HepG2 (cell line): ENCODE results near the gene ERMP1. TPM values are rescaled to one million over a fixed set of nuclear protein-coding genes. Genes with fewer than 3 reads are reported as not detected.
"Not testable (repeated sequence)": the region's sequence is repeated elsewhere in the genome, so short reads cannot be mapped to it uniquely, and the experiment has no call there.

Experiments
- ATAC-seq: fragments of 200-7000 bp; cut with Tn5 transposase; 3 replicates; pipeline ENCODE4 v1.9.1; 2020; ENCODE audit warnings: mild to moderate bottlenecking, moderate library complexity
- BruUV-seq: library from RNA; stranded (reverse); fragments of 400-500 nt; replicated peaks from 2 replicates; lab custom pipeline; 2021; lab: Mats Ljungman, UMichigan
- CTCF ChIA-PET: fragments of 300-600 bp; formaldehyde crosslinking; extraction: SDS; loops from one replicate; lab custom pipeline; 2021; ENCODE audit warnings: low total read pairs, inconsistent platforms, low intra/inter-chr PET ratio; lab: Yijun Ruan, JAX
- POLR2A ChIA-PET: fragments of 350-600 bp; sonication (Branson Sonifier 250); formaldehyde crosslinking; loops from one replicate; lab custom pipeline; 2020; ENCODE audit warnings: antibody characterized with exemption, inconsistent platforms; lab: Yijun Ruan, JAX
- DNase-seq: peaks from one replicate; pipeline ENCODE4 v3.0.0-alpha.2; 2015; ENCODE audit warnings: low spot score
- FAIRE-seq: peaks from 3 replicates; lab custom pipeline; 2011; peaks lifted over from hg19 to GRCh38; lab: Jason Lieb, UNC
- H2AFZ ChIP-seq: one replicate; pipeline ENCODE4 v1.6.1; 2011; ENCODE audit warnings: low read length, inconsistent platforms
- H3K27ac ChIP-seq: fragments of 300-600 bp; 3 replicates; pipeline ENCODE4 v1.8.0; 2011; ENCODE audit warnings: mixed run types, mild to moderate bottlenecking, mixed read lengths, low read length, inconsistent platforms; ENCODE audit not compliant: insufficient read depth; ENCODE audit errors: extremely low read length
- H3K27me3 ChIP-seq, 2 experiments: fragments of 200-600 bp in 1 of 2; 2 replicates in 1 of 2; 3 replicates in 1 of 2; pipeline versions ENCODE4 v1.6.0 to v1.8.0; 2011; ENCODE audit warnings: low read length in 2 of 2, mild to moderate bottlenecking in 2 of 2, moderate library complexity in 2 of 2, inconsistent platforms in 1 of 2; ENCODE audit not compliant: insufficient read depth in 2 of 2, control insufficient read depth in 1 of 2
- H3K36me3 ChIP-seq, 2 experiments: fragments of 200-600 bp in 1 of 2; replicated peaks in 1 of 2; 2 replicates in 1 of 2; 3 replicates in 1 of 2; pipeline versions ENCODE4 v1.5.1 to v1.8.0; 2011; ENCODE audit warnings: low read length in 2 of 2, inconsistent platforms in 1 of 2; ENCODE audit not compliant: insufficient read depth in 2 of 2, control insufficient read depth in 1 of 2
- H3K4me1 ChIP-seq: 2 replicates; pipeline ENCODE4 v1.5.1; 2012; ENCODE audit warnings: low read length, inconsistent platforms; ENCODE audit not compliant: insufficient read depth
- H3K4me2 ChIP-seq: 2 replicates; pipeline ENCODE4 v1.6.0; 2011; ENCODE audit warnings: low read depth, low read length, inconsistent platforms
- H3K4me3 ChIP-seq, 3 experiments: fragments of 200-600 bp in 1 of 3; sonication (generic), shearing (Covaris generic) in 1 of 3; replicated peaks in 1 of 3; 2 replicates each; pipeline ENCODE4 v1.5.1; 2011 to 2016; ENCODE audit warnings: low read length in 3 of 3, inconsistent platforms in 2 of 3, low read depth in 2 of 3, mild to moderate bottlenecking in 2 of 3, control low read depth in 1 of 3, mixed read lengths in 1 of 3; ENCODE audit not compliant: insufficient read depth in 1 of 3
- H3K79me2 ChIP-seq: one replicate; pipeline ENCODE4 v1.6.1; 2011; ENCODE audit warnings: low read length, inconsistent platforms; ENCODE audit not compliant: insufficient read depth
- H3K9ac ChIP-seq: 2 replicates; pipeline ENCODE4 v1.6.0; 2011; ENCODE audit warnings: mild to moderate bottlenecking, low read depth, low read length, inconsistent platforms; ENCODE audit not compliant: insufficient read depth
- H3K9me3 ChIP-seq: 2 replicates; pipeline ENCODE4 v1.5.1; 2012; ENCODE audit warnings: mild to moderate bottlenecking, low read length
- H4K20me1 ChIP-seq: 2 replicates; pipeline ENCODE4 v1.6.0; 2011; ENCODE audit warnings: inconsistent platforms, mild to moderate bottlenecking, low read length, moderate library complexity; ENCODE audit not compliant: insufficient read depth
- AHR ChIP-seq: IDR thresholded peaks from 2 replicates; pipeline ENCODE4 v1.6.1; 2018; ENCODE audit warnings: missing genetic modification reagents, missing compliant biosample characterization
- ARID5B ChIP-seq: IDR thresholded peaks from 2 replicates; pipeline ENCODE4 v1.4.0; 2020; ENCODE audit warnings: mild to moderate bottlenecking, missing genetic modification reagents
- ELF3 ChIP-seq: IDR thresholded peaks from 2 replicates; pipeline ENCODE4 v1.6.1; 2016; ENCODE audit warnings: missing genetic modification reagents, missing compliant biosample characterization
- PPARG ChIP-seq: conservative IDR thresholded peaks from 2 replicates; pipeline ENCODE4 v1.6.1; 2016; ENCODE audit warnings: missing biosample characterization, missing genetic modification reagents
- RARA ChIP-seq: IDR thresholded peaks from 2 replicates; pipeline ENCODE4 v1.6.1; 2016; ENCODE audit warnings: missing genetic modification reagents, missing compliant biosample characterization
- RXRB ChIP-seq: IDR thresholded peaks from 2 replicates; pipeline ENCODE4 v1.6.1; 2016; ENCODE audit warnings: borderline replicate concordance, missing genetic modification reagents, missing compliant biosample characterization
- ZNF329 ChIP-seq: sonication (generic); formaldehyde crosslinking; IDR thresholded peaks from 2 replicates; pipeline ENCODE4 v1.9.0; 2021; ENCODE audit warnings: low read depth, mild to moderate bottlenecking, missing genetic modification reagents
- ZNF468 ChIP-seq: sonication (generic); formaldehyde crosslinking; IDR thresholded peaks from 2 replicates; pipeline ENCODE4 v1.8.0; 2022; ENCODE audit warnings: mild to moderate bottlenecking, moderate library complexity, missing genetic modification reagents
- WGBS: methylation state at CpG from one replicate; pipeline ENCODE4 v1.1.6; 2017; ENCODE audit warnings: low lambda C conversion rate; 5-methylcytosine and 5-hydroxymethylcytosine counted together
- in situ Hi-C: cut with HindIII; loops from 2 replicates; pipeline ENCODE4 v1.10.0; 2017; ENCODE audit warnings: low pct_unique_long_range_greater_than_20kb; ENCODE audit not compliant: extremely low pct_ligation_motif_present
- intact Hi-C: fragments of 100-400 bp; cut with micrococcal nuclease; formaldehyde crosslinking; loops from one replicate; pipeline ENCODE4 v1.10.0; 2022; ENCODE audit not compliant: unreplicated experiment
- polyA plus RNA-seq, 8 experiments: library from polyadenylated mRNA; depleted of rRNA in 3 of 8; stranded (reverse) in 7 of 8; unstranded in 1 of 8; fragments of >200 nt; fragmentation: Illumina TruSeq in 4 of 8; extraction: Trizol in 4 of 8; gene quantifications; 2 replicates each; pipeline versions ENCODE4 v1.2.1 to v1.2.3, GENCODE V29; 2011 to 2016; ENCODE audit warnings: low read depth in 4 of 8, missing spikeins in 1 of 8, mixed read lengths in 1 of 8; ENCODE audit not compliant: insufficient read depth in 1 of 8
- total RNA-seq, 5 experiments: library from RNA; depleted of rRNA; stranded (reverse); fragments of >200 nt; fragmentation: Illumina TruSeq; extraction: Trizol; gene quantifications; 2 replicates each; pipeline ENCODE4 v1.2.3, GENCODE V29; 2016; ENCODE audit warnings: low read depth in 1 of 5

The ERMP1 gene
- total and polyA plus RNA-seq, 2 of the 13 experiments (the other 11 are each of a cell fraction or from before 2014, with no cell fraction given) = 40.9 to 65.4 TPM

GRCh38 chr9:5783982-5784381 lies 48.9 kb downstream of the ERMP1 start (continued):
- no peak for TF ChIP-seq ZNF468 (CRISPR knock-in tag)
- no peak for TF ChIP-seq AHR (CRISPR knock-in tag)
- 0 out of 2 replicates have a peak, but pooled peaks have one; percentile 22 for TF ChIP-seq ELF3 (CRISPR knock-in tag)
- peak; percentile 56 for TF ChIP-seq RARA (CRISPR knock-in tag)
- peak; percentile 36; the same call in 1 of the 2 replicates for TF ChIP-seq ARID5B
- TF ChIP-seq PPARG (CRISPR knock-in tag) = peak; percentile 73
- TF ChIP-seq RXRB (CRISPR knock-in tag) = peak; percentile 47; the same call in 1 of the 2 replicates
- TF ChIP-seq ZNF329 (CRISPR knock-in tag) = no peak
- TF ChIP-seq, all 625 proteins: peak for 10

DNA sequence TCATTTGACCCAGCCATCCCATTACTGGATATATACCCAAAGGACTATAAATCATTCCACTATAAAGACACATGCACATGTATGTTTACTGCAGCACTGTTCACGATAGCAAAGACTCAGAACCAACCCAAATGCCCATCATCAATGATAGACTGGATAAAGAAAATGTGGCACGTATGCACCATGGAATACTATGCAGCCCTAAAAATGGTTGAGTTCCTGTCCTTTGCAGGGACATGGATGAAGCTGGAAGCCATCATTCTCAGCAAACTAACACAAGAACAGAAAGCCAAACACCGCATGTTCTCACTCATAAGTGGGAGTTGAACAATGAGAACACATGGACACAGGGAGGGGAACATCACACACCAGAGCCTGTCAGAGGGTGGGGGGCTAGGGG lies 49.5 kb downstream of the ERMP1 start:
- FAIRE-seq, H3K27ac ChIP-seq, H3K9me3 ChIP-seq, H3K27me3 ChIP-seq, H3K4me3 ChIP-seq, H3K79me2 ChIP-seq, H3K4me2 ChIP-seq, DNase-seq, H2AFZ ChIP-seq, ATAC-seq, CTCF ChIA-PET, intact Hi-C loops, H3K9ac ChIP-seq, POLR2A ChIA-PET, BruUV-seq, H4K20me1 ChIP-seq, in situ Hi-C loops: not testable (repeated sequence)
- H3K36me3 ChIP-seq = peaks cover 15 to 62% of the 10 kb centered on the region in 2 experiments
- H3K4me1 ChIP-seq = peaks cover 47% of the 10 kb centered on the region
- WGBS = 92% methylated on average over 3 of the region's 3 CpGs
